ENCODE results near the gene WIPF2. TPM values are rescaled to one million over a fixed set of nuclear protein-coding genes. Genes with fewer than 3 reads are reported as not detected.
"Not testable (repeated sequence)": the region's sequence is repeated elsewhere in the genome, so short reads cannot be mapped to it uniquely, and the experiment has no call there.

Gene WIPF2
- total RNA-seq, 1 experiment from 2014 or later: 23.0 TPM

DNA sequence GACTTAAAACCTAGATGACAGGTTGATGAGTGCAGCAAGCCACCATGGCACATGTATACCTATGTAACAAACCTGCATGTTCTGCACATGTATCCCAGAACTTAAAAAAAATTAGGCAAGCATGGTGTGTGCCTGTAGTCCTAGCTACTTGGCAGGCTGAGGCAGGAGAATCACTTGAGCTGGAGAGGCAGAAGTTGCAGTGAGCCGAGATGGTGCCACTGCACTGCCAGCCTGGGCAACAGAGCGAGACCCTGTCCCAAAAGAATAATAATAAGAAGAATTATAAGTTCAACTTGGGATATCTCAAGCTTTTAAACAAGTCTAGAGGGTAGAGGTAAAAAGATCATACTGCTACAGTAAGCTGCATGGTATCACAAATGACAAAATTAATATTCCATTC, 78.4 kb downstream of the WIPF2 start (continued):
- TF ChIP-seq SMAD4 (CRISPR knock-in tag; IDR thresholded peaks at IDR 0.05): no peak
- TF ChIP-seq, protein P1, sequence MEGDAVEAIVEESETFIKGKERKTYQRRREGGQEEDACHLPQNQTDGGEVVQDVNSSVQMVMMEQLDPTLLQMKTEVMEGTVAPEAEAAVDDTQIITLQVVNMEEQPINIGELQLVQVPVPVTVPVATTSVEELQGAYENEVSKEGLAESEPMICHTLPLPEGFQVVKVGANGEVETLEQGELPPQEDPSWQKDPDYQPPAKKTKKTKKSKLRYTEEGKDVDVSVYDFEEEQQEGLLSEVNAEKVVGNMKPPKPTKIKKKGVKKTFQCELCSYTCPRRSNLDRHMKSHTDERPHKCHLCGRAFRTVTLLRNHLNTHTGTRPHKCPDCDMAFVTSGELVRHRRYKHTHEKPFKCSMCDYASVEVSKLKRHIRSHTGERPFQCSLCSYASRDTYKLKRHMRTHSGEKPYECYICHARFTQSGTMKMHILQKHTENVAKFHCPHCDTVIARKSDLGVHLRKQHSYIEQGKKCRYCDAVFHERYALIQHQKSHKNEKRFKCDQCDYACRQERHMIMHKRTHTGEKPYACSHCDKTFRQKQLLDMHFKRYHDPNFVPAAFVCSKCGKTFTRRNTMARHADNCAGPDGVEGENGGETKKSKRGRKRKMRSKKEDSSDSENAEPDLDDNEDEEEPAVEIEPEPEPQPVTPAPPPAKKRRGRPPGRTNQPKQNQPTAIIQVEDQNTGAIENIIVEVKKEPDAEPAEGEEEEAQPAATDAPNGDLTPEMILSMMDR (IDR thresholded peaks at IDR 0.05): no peak

DNA sequence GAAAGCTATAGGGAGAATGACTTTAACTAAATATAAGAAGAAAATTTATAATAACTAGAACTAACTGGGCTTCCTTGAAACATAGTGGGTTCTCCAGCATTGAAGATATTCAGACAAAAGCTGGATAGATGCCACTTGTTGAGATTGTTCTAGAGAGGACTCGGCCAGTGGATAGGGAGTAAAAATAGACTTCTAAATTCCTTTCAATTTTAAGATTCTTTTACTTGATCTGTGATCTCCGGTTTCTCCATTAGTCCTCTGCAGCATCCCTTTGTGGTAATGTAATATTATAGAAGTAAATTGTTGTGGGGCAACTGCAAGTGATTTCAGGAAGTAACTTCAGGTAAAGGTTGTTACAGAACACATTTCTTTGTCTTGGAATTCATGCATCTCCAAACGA, 79.6 kb downstream of the WIPF2 start:
- H3K27me3 Mint-ChIP-seq (ENCODE audit: low read depth): no peaks in the 10 kb centered on the region
- ChIA-PET POLR2A (interaction anchor here (0.7 kb wide), 2 partner anchors 9 to 155 kb away, joined by 3 to 4 read pairs; no protein-coding TSS in a partner anchor), CTCF (interaction anchor here (1.3 to 13.6 kb wide), 3 partner anchors 19 to 80 kb away, joined by 4 to 82 read pairs (median 6); partner anchors contain the start of gene WIPF2)
- no peak for ATAC-seq
- H3K27ac Mint-ChIP-seq: no peak overlapping the region
- peaks cover 84% of the 10 kb centered on the region for H3K36me3 Mint-ChIP-seq
- no peaks in the 10 kb centered on the region for H3K9me3 Mint-ChIP-seq
- TF ChIP-seq, protein P2, sequence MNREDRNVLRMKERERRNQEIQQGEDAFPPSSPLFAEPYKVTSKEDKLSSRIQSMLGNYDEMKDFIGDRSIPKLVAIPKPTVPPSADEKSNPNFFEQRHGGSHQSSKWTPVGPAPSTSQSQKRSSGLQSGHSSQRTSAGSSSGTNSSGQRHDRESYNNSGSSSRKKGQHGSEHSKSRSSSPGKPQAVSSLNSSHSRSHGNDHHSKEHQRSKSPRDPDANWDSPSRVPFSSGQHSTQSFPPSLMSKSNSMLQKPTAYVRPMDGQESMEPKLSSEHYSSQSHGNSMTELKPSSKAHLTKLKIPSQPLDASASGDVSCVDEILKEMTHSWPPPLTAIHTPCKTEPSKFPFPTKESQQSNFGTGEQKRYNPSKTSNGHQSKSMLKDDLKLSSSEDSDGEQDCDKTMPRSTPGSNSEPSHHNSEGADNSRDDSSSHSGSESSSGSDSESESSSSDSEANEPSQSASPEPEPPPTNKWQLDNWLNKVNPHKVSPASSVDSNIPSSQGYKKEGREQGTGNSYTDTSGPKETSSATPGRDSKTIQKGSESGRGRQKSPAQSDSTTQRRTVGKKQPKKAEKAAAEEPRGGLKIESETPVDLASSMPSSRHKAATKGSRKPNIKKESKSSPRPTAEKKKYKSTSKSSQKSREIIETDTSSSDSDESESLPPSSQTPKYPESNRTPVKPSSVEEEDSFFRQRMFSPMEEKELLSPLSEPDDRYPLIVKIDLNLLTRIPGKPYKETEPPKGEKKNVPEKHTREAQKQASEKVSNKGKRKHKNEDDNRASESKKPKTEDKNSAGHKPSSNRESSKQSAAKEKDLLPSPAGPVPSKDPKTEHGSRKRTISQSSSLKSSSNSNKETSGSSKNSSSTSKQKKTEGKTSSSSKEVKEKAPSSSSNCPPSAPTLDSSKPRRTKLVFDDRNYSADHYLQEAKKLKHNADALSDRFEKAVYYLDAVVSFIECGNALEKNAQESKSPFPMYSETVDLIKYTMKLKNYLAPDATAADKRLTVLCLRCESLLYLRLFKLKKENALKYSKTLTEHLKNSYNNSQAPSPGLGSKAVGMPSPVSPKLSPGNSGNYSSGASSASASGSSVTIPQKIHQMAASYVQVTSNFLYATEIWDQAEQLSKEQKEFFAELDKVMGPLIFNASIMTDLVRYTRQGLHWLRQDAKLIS (CRISPR knock-in tag; IDR thresholded peaks at IDR 0.05; ENCODE audit: borderline replicate concordance): no peak
- TF ChIP-seq SMAD3 (CRISPR knock-in tag; IDR thresholded peaks at IDR 0.05; ENCODE audit: borderline replicate concordance) (no peak), MXD4 (CRISPR knock-in tag; IDR thresholded peaks at IDR 0.05; ENCODE audit: borderline replicate concordance) (no peak), GRHL2 (CRISPR knock-in tag; IDR thresholded peaks at IDR 0.05; ENCODE audit: insufficient replicate concordance, severe bottlenecking) (no peak), NR3C1 (CRISPR knock-in tag; conservative IDR thresholded peaks at IDR 0.05; ENCODE audit: low read depth) (no peak), TP53 (CRISPR knock-in tag; IDR thresholded peaks at IDR 0.05) (no peak)
- TF ChIP-seq, protein P3, sequence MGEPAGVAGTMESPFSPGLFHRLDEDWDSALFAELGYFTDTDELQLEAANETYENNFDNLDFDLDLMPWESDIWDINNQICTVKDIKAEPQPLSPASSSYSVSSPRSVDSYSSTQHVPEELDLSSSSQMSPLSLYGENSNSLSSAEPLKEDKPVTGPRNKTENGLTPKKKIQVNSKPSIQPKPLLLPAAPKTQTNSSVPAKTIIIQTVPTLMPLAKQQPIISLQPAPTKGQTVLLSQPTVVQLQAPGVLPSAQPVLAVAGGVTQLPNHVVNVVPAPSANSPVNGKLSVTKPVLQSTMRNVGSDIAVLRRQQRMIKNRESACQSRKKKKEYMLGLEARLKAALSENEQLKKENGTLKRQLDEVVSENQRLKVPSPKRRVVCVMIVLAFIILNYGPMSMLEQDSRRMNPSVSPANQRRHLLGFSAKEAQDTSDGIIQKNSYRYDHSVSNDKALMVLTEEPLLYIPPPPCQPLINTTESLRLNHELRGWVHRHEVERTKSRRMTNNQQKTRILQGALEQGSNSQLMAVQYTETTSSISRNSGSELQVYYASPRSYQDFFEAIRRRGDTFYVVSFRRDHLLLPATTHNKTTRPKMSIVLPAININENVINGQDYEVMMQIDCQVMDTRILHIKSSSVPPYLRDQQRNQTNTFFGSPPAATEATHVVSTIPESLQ (CRISPR knock-in tag; IDR thresholded peaks at IDR 0.05): no peak
- TF ChIP-seq, protein P4, sequence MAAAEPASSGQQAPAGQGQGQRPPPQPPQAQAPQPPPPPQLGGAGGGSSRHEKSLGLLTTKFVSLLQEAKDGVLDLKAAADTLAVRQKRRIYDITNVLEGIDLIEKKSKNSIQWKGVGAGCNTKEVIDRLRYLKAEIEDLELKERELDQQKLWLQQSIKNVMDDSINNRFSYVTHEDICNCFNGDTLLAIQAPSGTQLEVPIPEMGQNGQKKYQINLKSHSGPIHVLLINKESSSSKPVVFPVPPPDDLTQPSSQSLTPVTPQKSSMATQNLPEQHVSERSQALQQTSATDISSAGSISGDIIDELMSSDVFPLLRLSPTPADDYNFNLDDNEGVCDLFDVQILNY (CRISPR knock-in tag; IDR thresholded peaks at IDR 0.05): no peak
- peaks cover 40% of the 10 kb centered on the region for H3K4me1 Mint-ChIP-seq
- H3K4me3 Mint-ChIP-seq: no peak overlapping the region
- DNase-seq (ENCODE audit: low spot score): no peak

DNA sequence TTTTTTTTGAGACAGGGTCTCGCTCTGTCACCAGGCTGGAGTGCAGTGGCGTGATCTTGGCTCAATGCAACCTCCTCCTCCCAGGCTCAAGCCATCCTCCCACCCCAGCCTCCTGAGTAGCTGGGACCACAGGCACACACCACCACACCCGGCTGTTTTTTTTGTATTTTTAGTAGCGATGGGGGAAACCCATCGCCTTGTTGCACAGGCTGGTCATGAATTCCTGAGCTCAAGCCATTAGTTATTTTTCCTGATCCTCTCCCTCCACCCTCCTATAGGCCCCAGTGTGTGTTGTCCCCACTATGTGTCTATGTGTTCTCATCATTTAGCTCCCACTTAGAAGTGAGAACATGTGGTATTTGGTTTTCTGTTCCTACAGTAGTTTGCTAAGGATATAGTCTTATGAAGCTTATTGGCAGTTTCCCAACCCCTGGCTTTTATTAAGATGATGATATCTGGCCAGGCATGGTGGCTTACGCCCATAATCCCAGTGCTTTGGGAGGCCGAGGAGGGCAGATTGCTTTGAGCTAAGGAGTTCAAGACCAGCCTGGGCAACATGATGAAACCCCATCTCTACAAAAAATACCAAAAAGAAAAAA, 80.2 kb downstream of the WIPF2 start:
- not testable (repeated sequence) for DNase-seq (ENCODE audit: low spot score); H3K27ac Mint-ChIP-seq; H3K4me3 Mint-ChIP-seq; H3K27me3 Mint-ChIP-seq (ENCODE audit: low read depth); ATAC-seq; H3K9me3 Mint-ChIP-seq
- peaks cover 82% of the 10 kb centered on the region for H3K36me3 Mint-ChIP-seq
- ChIA-PET CTCF (interaction anchor here (1.3 to 13.6 kb wide), 4 partner anchors 18 to 188 kb away, joined by 4 to 82 read pairs (median 5); partner anchors contain the start of gene WIPF2), POLR2A (interaction anchor here (0.7 kb wide), 1 partner anchor 9 kb away, joined by 4 read pairs; no protein-coding TSS in a partner anchor)
- H3K4me1 Mint-ChIP-seq: peaks cover 39% of the 10 kb centered on the region

Data from WTC11 (cell line).